GM12878 (cell line): ENCODE data around the gene SIK3. TPM values are rescaled to one million over a fixed set of nuclear protein-coding genes. Genes with fewer than 3 reads are reported as not detected.

Experiments used
- ATAC-seq: fragments of 200-7000 bp; cut with Tn5 transposase; 3 replicates; pipeline ENCODE4 v1.9.1; 2020; ENCODE audit warnings: mild to moderate bottlenecking, moderate library complexity
- BruUV-seq: library from RNA; stranded (reverse); fragments of 400-500 nt; replicated peaks from 2 replicates; lab custom pipeline; 2021; lab: Mats Ljungman, UMichigan
- CTCF ChIA-PET: fragments of 300-600 bp; sonication (Branson Sonifier 250); formaldehyde crosslinking; extraction: SDS; loops from one replicate; lab custom pipeline; 2021; ENCODE audit warnings: inconsistent platforms; lab: Yijun Ruan, JAX
- POLR2A ChIA-PET: fragments of 350-600 bp; formaldehyde crosslinking; extraction: SDS; loops from one replicate; lab custom pipeline; 2021; ENCODE audit warnings: inconsistent platforms; lab: Charles Lee
- RAD21 ChIA-PET: fragments of 300-600 bp; sonication (Branson Sonifier 250); formaldehyde crosslinking; loops from one replicate; lab custom pipeline; 2023; ENCODE audit warnings: antibody characterized with exemption; ENCODE audit not compliant: unreplicated experiment; lab: Charles Lee
- SMC1A ChIA-PET: fragments of 300-600 bp; sonication (Branson Sonifier 250); formaldehyde crosslinking; loops from one replicate; lab custom pipeline; 2023; ENCODE audit not compliant: unreplicated experiment, uncharacterized antibody; lab: Charles Lee
- DNase-seq: peaks from one replicate; pipeline ENCODE4 v3.0.0-alpha.2; 2011; ENCODE audit warnings: low read depth, low spot score
- FAIRE-seq: peaks from 3 replicates; lab custom pipeline; 2011; peaks lifted over from hg19 to GRCh38; lab: Jason Lieb, UNC
- H2AFZ ChIP-seq: 2 replicates; pipeline ENCODE4 v1.6.0; 2011; ENCODE audit warnings: low read depth, low read length, control low read depth; ENCODE audit not compliant: control insufficient read depth
- H3K27ac ChIP-seq: 2 replicates; pipeline ENCODE4 v1.5.1; 2011; ENCODE audit warnings: control low read depth; ENCODE audit not compliant: control insufficient read depth, insufficient read depth
- H3K27me3 ChIP-seq, 2 experiments: replicated peaks in 1 of 2; 2 replicates each; pipeline versions ENCODE4 v1.6.0 to v1.6.1; 2011; ENCODE audit warnings: low read length in 1 of 2; ENCODE audit not compliant: control insufficient read depth in 2 of 2, insufficient read depth in 2 of 2
- H3K36me3 ChIP-seq, 2 experiments: 2 replicates each; pipeline ENCODE4 v1.5.1; 2011; ENCODE audit warnings: low read length in 1 of 2; ENCODE audit not compliant: control insufficient read depth in 2 of 2, insufficient read depth in 2 of 2
- H3K4me1 ChIP-seq: 2 replicates; pipeline ENCODE4 v1.6.1; 2011; ENCODE audit warnings: mild to moderate bottlenecking, low read length, moderate library complexity, mixed read lengths; ENCODE audit not compliant: control insufficient read depth, insufficient read depth
- H3K4me2 ChIP-seq: 2 replicates; pipeline ENCODE4 v1.6.0; 2011; ENCODE audit warnings: control low read depth; ENCODE audit not compliant: control insufficient read depth, insufficient read depth
- H3K4me3 ChIP-seq: fragments of 200-600 bp; sonication (generic); 2 replicates; pipeline ENCODE4 v1.5.1; 2016
- H3K79me2 ChIP-seq: 2 replicates; pipeline ENCODE4 v1.6.0; 2011; ENCODE audit warnings: low read length; ENCODE audit not compliant: control insufficient read depth, insufficient read depth
- H3K9ac ChIP-seq: 2 replicates; pipeline ENCODE4 v1.8.0; 2011; ENCODE audit warnings: low read length, control low read depth, mixed read lengths; ENCODE audit not compliant: control insufficient read depth, insufficient read depth
- H3K9me3 ChIP-seq: replicated peaks from 3 replicates; pipeline ENCODE4 v1.5.1; 2011; ENCODE audit warnings: mild to moderate bottlenecking, low read length; ENCODE audit not compliant: control insufficient read depth, insufficient read depth
- H4K20me1 ChIP-seq: 2 replicates; pipeline ENCODE4 v1.6.0; 2011; ENCODE audit not compliant: control insufficient read depth, insufficient read depth
- ASH2L ChIP-seq: fragments of 300-600, 200-600 bp; sonication (generic); IDR thresholded peaks from 2 replicates; pipeline ENCODE4 v1.6.1; 2017; ENCODE audit warnings: low read depth, mild to moderate bottlenecking, borderline replicate concordance
- ATF3 ChIP-seq: IDR thresholded peaks from 2 replicates; pipeline ENCODE4 v1.6.1; 2011; ENCODE audit warnings: low read depth, mild to moderate bottlenecking, low read length, moderate library complexity, borderline replicate concordance; ENCODE audit errors: extremely low read depth
- CHD2 ChIP-seq: IDR thresholded peaks from 2 replicates; pipeline ENCODE4 v1.6.1; 2011; ENCODE audit warnings: low read depth, low read length, improper control_type of control experiment, borderline replicate concordance
- CREM ChIP-seq: IDR thresholded peaks from 2 replicates; pipeline ENCODE4 v1.6.1; 2014; ENCODE audit warnings: antibody characterized with exemption, low read depth
- IKZF2 ChIP-seq, 2 experiments: fragments of 450-650 bp; IDR thresholded peaks; 2 replicates each; pipeline ENCODE4 v1.6.1; 2017; ENCODE audit warnings: mild to moderate bottlenecking in 2 of 2, moderate library complexity in 2 of 2
- MXI1 ChIP-seq: fragments of 150-350 bp; IDR thresholded peaks from 2 replicates; pipeline ENCODE4 v1.6.1; 2011; ENCODE audit warnings: low read depth, mild to moderate bottlenecking, inconsistent platforms, low read length, improper control_type of control experiment
- RAD51 ChIP-seq: fragments of 450-650 bp; IDR thresholded peaks from 2 replicates; pipeline ENCODE4 v1.6.1; 2016; ENCODE audit warnings: moderate library complexity, mild to moderate bottlenecking, inconsistent platforms
- SIN3A ChIP-seq: IDR thresholded peaks from 2 replicates; pipeline ENCODE4 v1.6.1; 2012; ENCODE audit warnings: low read depth, low read length, improper control_type of control experiment
- SP1 ChIP-seq: IDR thresholded peaks from one replicate; pipeline ENCODE4 v1.6.1; 2011; ENCODE audit warnings: low read depth, low read length
- TBL1XR1 ChIP-seq: IDR thresholded peaks from 2 replicates; pipeline ENCODE4 v1.6.1; 2012; ENCODE audit warnings: low read depth, low read length, improper control_type of control experiment
- TCF12 ChIP-seq: IDR thresholded peaks from 2 replicates; pipeline ENCODE4 v1.6.1; 2011; ENCODE audit warnings: low read depth, mild to moderate bottlenecking, low read length
- in situ Hi-C: fragments of 300-500 bp; cut with MboI; formaldehyde crosslinking; loops from 9 replicates; pipeline ENCODE4 v1.14.3; 2018; ENCODE audit warnings: mixed read lengths
- intact Hi-C: fragments of 100-400 bp; cut with micrococcal nuclease; formaldehyde crosslinking; loops from one replicate; pipeline ENCODE4 v1.14.2; 2022; ENCODE audit not compliant: unreplicated experiment
- polyA plus RNA-seq, 11 experiments: library from polyadenylated mRNA; depleted of rRNA in 4 of 11; unstranded in 6 of 11; stranded (reverse) in 5 of 11; fragments of >200 nt; fragmentation: Nextera tagmentation in 4 of 11; fragmentation: Illumina TruSeq in 1 of 11; extraction: Ambion mirVana in 4 of 11; extraction: Trizol in 1 of 11; gene quantifications; 1 replicate in 1 of 11; 2 replicates in 10 of 11; pipeline versions ENCODE4 v1.2.1 to v1.2.3, GENCODE V29; 2011 to 2016; ENCODE audit warnings: inconsistent platforms in 2 of 11, missing spikeins in 2 of 11, low read depth in 1 of 11
- total RNA-seq, 4 experiments: library from RNA; depleted of rRNA in 3 of 4; stranded (reverse); fragments of >200 nt in 3 of 4; fragmentation: Illumina TruSeq in 1 of 4; extraction: Trizol in 1 of 4; gene quantifications; 2 replicates each; pipeline versions ENCODE4 v1.2.1 to v1.2.3, GENCODE V29; 2013 to 2021
- TF ChIP-seq, protein P1 (sequence below): fragments of 450-650 bp; IDR thresholded peaks from 2 replicates; pipeline ENCODE4 v1.6.1; 2017; ENCODE audit warnings: mild to moderate bottlenecking, moderate library complexity
- TF ChIP-seq, protein P2 (sequence below): fragments of 450-650 bp; IDR thresholded peaks from 2 replicates; pipeline ENCODE4 v1.6.1; 2016; ENCODE audit warnings: mild to moderate bottlenecking

SIK3 gene
- total and polyA plus RNA-seq, 10 of the 15 experiments (the other 5 are each of a cell fraction or from before 2014, with no cell fraction given), result 2.5 to 31.9 (median 11.1) TPM

GRCh38 chr11:116973270-116973669 lies 125.0 kb downstream of the SIK3 start:
- intact Hi-C loops, result no loop called here
- Histone ChIP-seq H3K36me3 (no peaks in the 10 kb centered on the region; a peak in 2 of 4 replicates), H3K27me3 (no peaks in the 10 kb centered on the region), H3K27ac (no peak overlapping the region), H3K4me2 (no peak overlapping the region), H3K9ac (no peak overlapping the region), H4K20me1 (no peaks in the 10 kb centered on the region)
- ChIA-PET POLR2A (interaction anchor here (0.5 to 1.1 kb wide), 2 partner anchors 52 to 199 kb away, joined by 3 read pairs; no protein-coding TSS in a partner anchor), RAD21 (interaction anchor here (0.6 to 1.5 kb wide), 6 partner anchors 13 to 132 kb away, joined by 3 to 4 read pairs (median 4); no protein-coding TSS in a partner anchor), SMC1A (interaction anchor here (0.7 to 2.4 kb wide), 12 partner anchors 9 to 151 kb away, joined by 3 to 8 read pairs (median 3); partner anchors contain the start of gene APOA4)
- BruUV-seq, result no TSS peak
- TF ChIP-seq RAD51 (no peak), IKZF2 (IDR thresholded peaks at IDR 0.05) (no peak), TCF12 (no peak), CREM (no peak), ATF3 (no peak), SIN3A (no peak), SP1 (no peak), TBL1XR1 (no peak), MXI1 (no peak), CHD2 (no peak), ASH2L (no peak)
- TF ChIP-seq, protein P1, sequence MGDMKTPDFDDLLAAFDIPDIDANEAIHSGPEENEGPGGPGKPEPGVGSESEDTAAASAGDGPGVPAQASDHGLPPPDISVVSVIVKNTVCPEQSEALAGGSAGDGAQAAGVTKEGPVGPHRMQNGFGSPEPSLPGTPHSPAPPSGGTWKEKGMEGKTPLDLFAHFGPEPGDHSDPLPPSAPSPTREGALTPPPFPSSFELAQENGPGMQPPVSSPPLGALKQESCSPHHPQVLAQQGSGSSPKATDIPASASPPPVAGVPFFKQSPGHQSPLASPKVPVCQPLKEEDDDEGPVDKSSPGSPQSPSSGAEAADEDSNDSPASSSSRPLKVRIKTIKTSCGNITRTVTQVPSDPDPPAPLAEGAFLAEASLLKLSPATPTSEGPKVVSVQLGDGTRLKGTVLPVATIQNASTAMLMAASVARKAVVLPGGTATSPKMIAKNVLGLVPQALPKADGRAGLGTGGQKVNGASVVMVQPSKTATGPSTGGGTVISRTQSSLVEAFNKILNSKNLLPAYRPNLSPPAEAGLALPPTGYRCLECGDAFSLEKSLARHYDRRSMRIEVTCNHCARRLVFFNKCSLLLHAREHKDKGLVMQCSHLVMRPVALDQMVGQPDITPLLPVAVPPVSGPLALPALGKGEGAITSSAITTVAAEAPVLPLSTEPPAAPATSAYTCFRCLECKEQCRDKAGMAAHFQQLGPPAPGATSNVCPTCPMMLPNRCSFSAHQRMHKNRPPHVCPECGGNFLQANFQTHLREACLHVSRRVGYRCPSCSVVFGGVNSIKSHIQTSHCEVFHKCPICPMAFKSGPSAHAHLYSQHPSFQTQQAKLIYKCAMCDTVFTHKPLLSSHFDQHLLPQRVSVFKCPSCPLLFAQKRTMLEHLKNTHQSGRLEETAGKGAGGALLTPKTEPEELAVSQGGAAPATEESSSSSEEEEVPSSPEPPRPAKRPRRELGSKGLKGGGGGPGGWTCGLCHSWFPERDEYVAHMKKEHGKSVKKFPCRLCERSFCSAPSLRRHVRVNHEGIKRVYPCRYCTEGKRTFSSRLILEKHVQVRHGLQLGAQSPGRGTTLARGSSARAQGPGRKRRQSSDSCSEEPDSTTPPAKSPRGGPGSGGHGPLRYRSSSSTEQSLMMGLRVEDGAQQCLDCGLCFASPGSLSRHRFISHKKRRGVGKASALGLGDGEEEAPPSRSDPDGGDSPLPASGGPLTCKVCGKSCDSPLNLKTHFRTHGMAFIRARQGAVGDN, result no peak
- TF ChIP-seq, protein P2, sequence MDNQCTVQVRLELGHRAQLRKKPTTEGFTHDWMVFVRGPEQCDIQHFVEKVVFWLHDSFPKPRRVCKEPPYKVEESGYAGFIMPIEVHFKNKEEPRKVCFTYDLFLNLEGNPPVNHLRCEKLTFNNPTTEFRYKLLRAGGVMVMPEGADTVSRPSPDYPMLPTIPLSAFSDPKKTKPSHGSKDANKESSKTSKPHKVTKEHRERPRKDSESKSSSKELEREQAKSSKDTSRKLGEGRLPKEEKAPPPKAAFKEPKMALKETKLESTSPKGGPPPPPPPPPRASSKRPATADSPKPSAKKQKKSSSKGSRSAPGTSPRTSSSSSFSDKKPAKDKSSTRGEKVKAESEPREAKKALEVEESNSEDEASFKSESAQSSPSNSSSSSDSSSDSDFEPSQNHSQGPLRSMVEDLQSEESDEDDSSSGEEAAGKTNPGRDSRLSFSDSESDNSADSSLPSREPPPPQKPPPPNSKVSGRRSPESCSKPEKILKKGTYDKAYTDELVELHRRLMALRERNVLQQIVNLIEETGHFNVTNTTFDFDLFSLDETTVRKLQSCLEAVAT, result no peak
- TF ChIP-seq, all 136 proteins: peak for 0
- H3K9me3 ChIP-seq, result no peaks in the 10 kb centered on the region
- ATAC-seq, result no peak
- H3K79me2 ChIP-seq, result no peaks in the 10 kb centered on the region; the same call in 1 of the 2 replicates
- H2AFZ ChIP-seq, result no peak overlapping the region
- H3K4me3 ChIP-seq, result no peak overlapping the region
- no peaks in the 10 kb centered on the region for H3K4me1 ChIP-seq
- CTCF ChIA-PET, result interaction anchor here (1.0 to 2.0 kb wide), 6 partner anchors 10 to 132 kb away, joined by 3 to 6 read pairs (median 4); no protein-coding TSS in a partner anchor
- in situ Hi-C loops, result no loop called here
- no peak for DNase-seq
- FAIRE-seq, result no peak
